GM12878 (cell line): Measurements from ENCODE around the gene ARHGAP20.

Experiments
- CBX3 ChIP-seq: fragments of 200-600 bp; sonication (generic); IDR thresholded peaks from 2 replicates; pipeline ENCODE4 v1.6.1; 2016; ENCODE audit warnings: low read depth, borderline replicate concordance
- CREB1 ChIP-seq: IDR thresholded peaks from 2 replicates; pipeline ENCODE4 v1.6.1; 2012; ENCODE audit warnings: low read depth, mild to moderate bottlenecking, inconsistent platforms
- CTCF ChIP-seq, 3 experiments: IDR thresholded peaks in 2 of 3; conservative IDR thresholded peaks in 1 of 3; 2 replicates each; pipeline ENCODE4 v1.5.1; 2011; ENCODE audit warnings: low read depth in 3 of 3, low read length in 3 of 3, mild to moderate bottlenecking in 3 of 3, control low read depth in 2 of 3, moderate library complexity in 2 of 3, inconsistent platforms in 1 of 3, mixed read lengths in 1 of 3; ENCODE audit not compliant: control insufficient read depth in 2 of 3, insufficient read depth in 1 of 3; ENCODE audit errors: extremely low read depth in 1 of 3
- E4F1 ChIP-seq: fragments of 450-650 bp; IDR thresholded peaks from 2 replicates; pipeline ENCODE4 v1.6.1; 2018; ENCODE audit warnings: borderline replicate concordance, mild to moderate bottlenecking; ENCODE audit not compliant: partially characterized antibody
- ELK1 ChIP-seq: IDR thresholded peaks from 2 replicates; pipeline ENCODE4 v1.6.1; 2012; ENCODE audit warnings: low read depth, low read length, improper control_type of control experiment
- EZH2 ChIP-seq: IDR thresholded peaks from 2 replicates; pipeline ENCODE4 v1.6.1; 2012; ENCODE audit warnings: low read depth, mild to moderate bottlenecking, control low read depth, inconsistent platforms, low read length, borderline replicate concordance; ENCODE audit not compliant: control insufficient read depth
- HDAC6 ChIP-seq: fragments of 200-600 bp; sonication (generic); IDR thresholded peaks from one replicate; pipeline ENCODE4 v1.8.0; 2017; ENCODE audit warnings: antibody characterized with exemption; ENCODE audit not compliant: unreplicated experiment
- NFIC ChIP-seq: IDR thresholded peaks from 2 replicates; pipeline ENCODE4 v1.6.1; 2012; ENCODE audit warnings: low read depth, mild to moderate bottlenecking, inconsistent platforms, low read length, moderate library complexity
- POLR2A ChIP-seq: IDR thresholded peaks from 2 replicates; pipeline ENCODE4 v1.6.1; 2011; ENCODE audit warnings: low read depth, mild to moderate bottlenecking, low read length
- POLR2AphosphoS5 ChIP-seq: IDR thresholded peaks from 2 replicates; pipeline ENCODE4 v1.6.1; 2011; ENCODE audit warnings: mild to moderate bottlenecking, low read length, inconsistent platforms
- SRF ChIP-seq, 2 experiments: IDR thresholded peaks; 2 replicates each; pipeline ENCODE4 v1.6.1; 2011; ENCODE audit warnings: low read depth in 2 of 2, low read length in 2 of 2, mild to moderate bottlenecking in 1 of 2, moderate library complexity in 1 of 2
- TF ChIP-seq, protein P1 (sequence below): IDR thresholded peaks from 2 replicates; pipeline ENCODE4 v1.6.1; 2012; ENCODE audit warnings: mild to moderate bottlenecking, low read depth, low read length

DNA sequence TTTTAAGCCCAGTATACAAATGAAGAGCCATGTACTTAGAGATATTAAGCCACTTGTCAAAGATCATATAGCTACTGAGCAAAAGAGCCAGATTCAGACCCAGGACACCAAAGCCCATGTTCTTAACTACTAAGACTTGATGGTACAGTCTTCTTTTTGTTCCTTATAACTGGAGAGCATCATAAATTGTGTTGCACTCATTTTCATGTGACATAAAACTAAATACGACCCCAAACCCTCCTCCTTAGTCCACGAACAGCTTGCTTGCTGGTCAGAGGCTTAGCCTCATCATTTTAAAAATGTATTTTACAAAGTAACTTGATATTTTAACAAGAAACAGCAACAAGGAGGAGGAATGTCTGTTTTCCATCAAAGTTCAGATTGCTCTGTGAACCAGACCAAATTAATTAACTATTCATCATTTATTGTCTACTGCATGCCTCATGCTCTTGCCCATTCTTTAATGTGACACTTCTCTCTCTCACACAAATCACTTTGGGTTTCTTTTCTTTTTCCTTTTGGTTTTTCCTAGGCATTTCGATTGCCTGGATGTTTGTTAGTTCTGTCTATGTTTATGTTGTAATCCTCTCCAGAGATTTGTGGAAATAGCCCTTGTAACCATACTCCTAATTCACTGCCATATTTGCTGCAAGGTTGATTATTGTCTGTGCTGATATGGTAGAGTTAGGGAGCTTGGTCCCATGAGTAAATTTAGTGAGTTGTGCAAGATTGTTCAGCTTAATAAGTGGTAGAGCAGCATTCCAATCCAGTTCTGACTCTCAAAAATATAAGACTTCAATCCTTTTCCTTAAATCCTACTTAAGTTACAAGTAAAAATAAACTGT lies 8.4 kb upstream of the ARHGAP20 start:
- no peak for TF ChIP-seq EZH2
- TF ChIP-seq POLR2A, result no peak
- TF ChIP-seq E4F1, result no peak
- no peak for TF ChIP-seq SRF (IDR thresholded peaks at IDR 0.05; ENCODE audit: low read depth in 2 of 2, low read length in 2 of 2)
- TF ChIP-seq CTCF (IDR thresholded peaks at IDR 0.05 in 2 of 3, conservative IDR thresholded peaks at IDR 0.05 in 1 of 3; ENCODE audit: control insufficient read depth in 2 of 3, extremely low read depth in 1 of 3, insufficient read depth in 1 of 3, low read depth in 3 of 3, low read length in 3 of 3), result no peak
- no peak for TF ChIP-seq NFIC
- no peak for TF ChIP-seq CBX3
- TF ChIP-seq HDAC6, result no peak
- TF ChIP-seq POLR2AphosphoS5, result no peak
- TF ChIP-seq ELK1, result no peak
- TF ChIP-seq, protein P1, sequence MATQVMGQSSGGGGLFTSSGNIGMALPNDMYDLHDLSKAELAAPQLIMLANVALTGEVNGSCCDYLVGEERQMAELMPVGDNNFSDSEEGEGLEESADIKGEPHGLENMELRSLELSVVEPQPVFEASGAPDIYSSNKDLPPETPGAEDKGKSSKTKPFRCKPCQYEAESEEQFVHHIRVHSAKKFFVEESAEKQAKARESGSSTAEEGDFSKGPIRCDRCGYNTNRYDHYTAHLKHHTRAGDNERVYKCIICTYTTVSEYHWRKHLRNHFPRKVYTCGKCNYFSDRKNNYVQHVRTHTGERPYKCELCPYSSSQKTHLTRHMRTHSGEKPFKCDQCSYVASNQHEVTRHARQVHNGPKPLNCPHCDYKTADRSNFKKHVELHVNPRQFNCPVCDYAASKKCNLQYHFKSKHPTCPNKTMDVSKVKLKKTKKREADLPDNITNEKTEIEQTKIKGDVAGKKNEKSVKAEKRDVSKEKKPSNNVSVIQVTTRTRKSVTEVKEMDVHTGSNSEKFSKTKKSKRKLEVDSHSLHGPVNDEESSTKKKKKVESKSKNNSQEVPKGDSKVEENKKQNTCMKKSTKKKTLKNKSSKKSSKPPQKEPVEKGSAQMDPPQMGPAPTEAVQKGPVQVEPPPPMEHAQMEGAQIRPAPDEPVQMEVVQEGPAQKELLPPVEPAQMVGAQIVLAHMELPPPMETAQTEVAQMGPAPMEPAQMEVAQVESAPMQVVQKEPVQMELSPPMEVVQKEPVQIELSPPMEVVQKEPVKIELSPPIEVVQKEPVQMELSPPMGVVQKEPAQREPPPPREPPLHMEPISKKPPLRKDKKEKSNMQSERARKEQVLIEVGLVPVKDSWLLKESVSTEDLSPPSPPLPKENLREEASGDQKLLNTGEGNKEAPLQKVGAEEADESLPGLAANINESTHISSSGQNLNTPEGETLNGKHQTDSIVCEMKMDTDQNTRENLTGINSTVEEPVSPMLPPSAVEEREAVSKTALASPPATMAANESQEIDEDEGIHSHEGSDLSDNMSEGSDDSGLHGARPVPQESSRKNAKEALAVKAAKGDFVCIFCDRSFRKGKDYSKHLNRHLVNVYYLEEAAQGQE, result no peak
- TF ChIP-seq CREB1, result no peak
